Ishikawa (cell line): ENCODE measurements around the gene TERB1.

Experiments
- CREB1 ChIP-seq: IDR thresholded peaks from 2 replicates; pipeline ENCODE4 v1.6.1; 2012; ENCODE audit warnings: low read depth
- REST ChIP-seq: IDR thresholded peaks from 2 replicates; pipeline ENCODE4 v1.6.1; 2012; ENCODE audit warnings: low read depth, mild to moderate bottlenecking
- YY1 ChIP-seq: IDR thresholded peaks from 2 replicates; pipeline ENCODE4 v1.6.1; 2012; ENCODE audit warnings: low read depth
- ZBTB7A ChIP-seq: IDR thresholded peaks from 2 replicates; pipeline ENCODE4 v1.6.1; 2012; ENCODE audit warnings: low read depth

DNA sequence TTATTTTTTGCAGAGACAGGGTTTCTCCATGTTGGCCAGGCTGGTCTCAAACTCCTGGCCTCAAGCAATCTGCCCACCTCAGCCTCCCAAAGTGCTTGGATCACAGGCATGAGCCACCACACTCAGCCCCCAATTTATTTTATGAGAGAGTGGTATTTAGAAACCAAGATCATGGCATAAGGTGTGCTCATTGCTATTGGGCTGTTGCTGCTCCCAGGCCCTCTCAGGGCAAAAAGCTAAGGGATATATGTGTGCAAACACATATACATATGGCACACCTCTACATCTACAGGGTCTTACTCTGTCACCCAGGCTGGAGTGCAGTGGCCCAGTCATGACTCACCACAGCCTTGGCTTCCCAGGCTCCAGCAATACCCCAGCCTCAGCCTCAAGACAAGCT, 89.8 kb downstream of the TERB1 start:
- TF ChIP-seq REST (no peak), YY1 (no peak), ZBTB7A (no peak), CREB1 (no peak)
